ENCODE measurements around the gene DNAH14.

DNAH14 gene

DNA sequence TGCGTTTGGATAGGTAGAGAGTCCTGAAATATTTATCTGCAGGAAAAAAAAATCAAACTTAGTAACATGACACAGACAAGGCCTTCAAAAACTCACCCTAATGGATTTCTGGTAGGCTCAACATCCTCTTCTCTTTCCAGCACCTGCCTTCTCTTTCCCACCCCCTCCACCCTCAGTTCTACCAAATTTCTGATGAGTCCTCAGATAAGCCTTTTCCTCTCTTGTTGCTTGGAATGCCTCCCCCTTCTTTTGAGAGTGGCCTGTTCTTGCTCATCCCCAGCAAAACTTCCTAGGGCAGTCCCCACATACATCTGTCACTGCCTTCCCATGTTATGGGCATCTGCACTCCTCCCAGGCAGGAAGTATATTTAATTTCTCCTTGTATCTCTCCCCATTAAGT is 506.0 kb downstream of the DNAH14 start:
- no peak for DNase-seq

- no peak for DNase-seq
Observed at GRCh38 chr1:225435957-225436392, 506.5 kb downstream of the DNAH14 start.

- no peak for DNase-seq
Observed at GRCh38 chr1:225437710-225438437, 508.4 kb downstream of the DNAH14 start.

GRCh38 chr1:225440380-225441221 is 511.1 kb downstream of the DNAH14 start:
- no peak for DNase-seq

DNA sequence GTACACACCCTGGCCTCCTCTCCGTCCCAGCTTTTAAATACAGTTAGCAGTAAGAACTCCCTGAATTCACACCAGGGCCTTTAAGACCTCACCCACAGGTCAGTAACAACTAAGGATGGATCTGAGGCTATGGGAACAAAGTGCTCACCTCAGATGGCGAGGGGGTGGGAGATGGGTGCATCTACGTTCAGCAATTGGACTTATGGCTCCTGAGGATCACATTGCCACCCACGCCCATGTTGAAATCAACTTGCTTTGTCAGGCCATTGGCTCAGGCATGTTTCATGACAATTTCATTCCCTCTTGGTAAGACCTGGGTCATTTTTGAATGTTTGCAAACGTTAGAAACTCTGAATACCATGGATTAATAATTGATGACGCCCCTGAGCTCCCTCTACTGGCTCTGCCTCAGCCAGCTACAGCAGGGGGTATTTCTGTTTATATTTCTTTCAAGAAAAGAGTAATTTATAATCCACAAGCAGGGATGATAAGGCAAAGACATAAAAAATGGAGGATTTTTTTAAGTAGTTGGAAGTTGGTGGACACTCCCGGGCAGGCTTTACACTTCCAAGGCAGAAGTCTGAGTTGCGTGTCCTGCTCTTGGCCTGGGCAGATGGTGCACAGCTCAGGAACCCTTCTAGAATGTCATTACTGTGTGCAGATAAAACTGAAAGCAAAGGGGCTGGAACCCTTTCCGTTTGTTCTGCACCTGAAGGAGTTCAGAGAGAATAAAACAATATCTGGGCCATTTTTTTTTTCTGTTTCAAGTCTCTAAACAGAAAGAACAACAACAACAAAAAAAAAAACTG is 512.0 kb downstream of the DNAH14 start:
- no peak for DNase-seq

GRCh38 chr1:225442123-225442505 is 512.6 kb downstream of the DNAH14 start:
- no peak for DNase-seq

DNA sequence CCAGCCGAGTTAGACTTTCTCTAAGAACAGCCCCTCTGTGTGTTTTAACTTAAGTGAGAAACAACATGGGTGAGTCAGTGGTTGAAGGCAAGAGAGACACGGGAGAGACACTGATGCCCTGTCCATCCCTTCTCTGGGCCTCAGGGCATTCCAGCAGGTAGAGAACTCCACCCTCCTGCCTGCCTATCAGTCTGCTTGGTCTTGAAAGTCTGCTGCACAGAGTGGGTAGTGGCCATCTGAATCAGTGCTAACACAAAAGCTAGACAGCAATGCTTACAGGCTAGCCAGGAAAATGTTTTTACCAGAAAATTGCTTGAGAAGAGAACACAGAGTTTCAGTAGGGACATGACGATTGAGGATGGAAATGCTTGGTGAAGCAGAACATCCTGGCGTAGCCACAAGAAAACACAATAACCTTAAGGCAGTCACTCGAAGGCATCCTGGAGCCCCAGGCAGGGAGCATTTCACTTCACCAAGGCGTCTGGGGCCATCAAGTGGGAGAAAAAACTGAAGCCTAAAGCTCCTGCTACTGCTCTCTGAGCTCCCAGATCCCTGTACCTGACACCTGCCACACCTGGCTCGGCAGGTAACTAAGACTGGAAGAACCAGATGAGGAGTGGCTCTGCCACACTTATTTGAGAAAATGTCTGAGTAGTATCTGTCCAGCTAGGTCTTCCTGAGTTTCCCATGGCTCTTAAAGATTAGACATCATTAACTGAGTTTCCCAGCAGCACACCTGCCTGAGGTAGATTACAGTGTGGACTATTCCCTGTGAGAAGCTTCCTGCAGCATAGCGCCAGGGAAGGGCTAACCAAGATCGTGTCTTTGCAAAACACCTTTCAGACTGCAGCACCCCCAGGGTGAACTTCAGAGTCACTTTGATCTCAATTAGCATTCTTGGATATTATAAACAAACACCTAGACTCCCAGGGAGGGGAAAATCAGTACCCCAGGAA is 516.4 kb downstream of the DNAH14 start:
- DNase-seq: no peak

GRCh38 chr1:225446595-225446960 is 517.1 kb downstream of the DNAH14 start:
- no peak for DNase-seq

DNA sequence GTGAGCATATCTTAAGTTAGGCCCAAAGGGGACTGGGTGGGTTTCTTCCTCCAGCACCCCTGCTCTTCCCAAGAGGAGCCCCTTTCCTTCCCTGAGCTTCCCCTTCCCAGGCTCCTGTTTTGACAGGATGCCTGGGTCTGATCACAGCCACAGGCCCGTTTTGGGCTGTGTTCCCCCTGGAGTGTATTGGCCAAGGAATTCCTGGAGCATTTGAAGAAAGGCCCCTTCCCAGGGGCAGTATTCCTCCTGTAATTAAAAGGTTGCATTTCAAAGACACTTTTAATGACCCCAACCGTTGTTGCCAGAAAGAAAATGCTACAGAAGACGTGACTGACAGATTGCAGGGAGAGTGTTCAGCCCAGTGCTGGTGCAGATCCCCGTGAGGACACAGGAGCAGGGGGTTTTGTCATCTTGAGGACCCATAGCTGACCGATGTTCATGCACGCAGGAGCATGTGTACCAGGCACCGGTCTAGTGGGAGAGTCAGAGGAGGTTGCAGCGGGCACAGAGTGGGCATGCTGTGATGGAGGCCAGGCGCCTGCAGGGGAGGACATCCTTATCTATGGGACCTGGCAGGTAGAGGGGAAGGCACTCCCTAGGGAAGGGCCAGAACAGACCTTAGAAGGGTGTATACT is 517.6 kb downstream of the DNAH14 start:
- DNase-seq: no peak

GRCh38 chr1:225447650-225448089 is 518.2 kb downstream of the DNAH14 start:
- no peak for DNase-seq

DNA sequence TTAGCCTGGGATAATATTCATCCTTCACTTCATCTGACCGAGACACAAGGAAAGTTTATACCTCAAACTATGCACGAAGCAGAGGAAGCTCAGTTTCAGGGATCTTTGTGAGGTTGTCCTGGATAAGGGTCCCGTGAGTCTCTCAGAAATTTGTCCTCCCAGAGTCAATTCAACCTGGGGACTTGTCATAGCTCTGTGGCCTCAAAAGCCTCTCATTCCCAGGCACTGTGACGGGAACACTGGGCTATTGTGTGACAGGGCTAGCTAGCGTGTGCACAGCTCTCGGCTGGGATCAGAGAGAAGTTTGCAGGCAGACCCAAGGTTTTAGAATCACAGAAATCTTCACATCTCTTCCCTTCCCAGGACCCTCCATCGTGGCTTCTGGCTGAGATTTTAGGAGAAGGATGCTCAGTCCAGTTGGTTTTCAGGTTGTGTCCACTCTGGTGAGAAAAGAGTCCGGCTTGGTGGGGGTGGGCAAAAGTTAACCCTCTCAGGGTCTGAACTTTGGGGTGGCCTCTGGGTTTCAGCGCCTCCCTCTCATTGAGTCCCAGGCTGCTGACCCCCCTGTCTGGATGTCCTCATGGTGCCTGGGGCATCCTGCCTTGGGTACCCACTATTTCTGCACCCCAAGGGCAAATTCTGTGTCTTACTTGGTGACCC is 518.8 kb downstream of the DNAH14 start:
- no peak for DNase-seq
